COLO829 (cell line): ENCODE results near the gene NOXA1.
"Not testable (repeated sequence)": the region's sequence is repeated elsewhere in the genome, so short reads cannot be mapped to it uniquely, and the experiment has no call there.

Experiments
- DNase-seq: peaks from one replicate; pipeline ENCODE4 v3.0.0; 2012; ENCODE audit warnings: low spot score

The NOXA1 gene

GRCh38 chr9:137422604-137423513 is at the start of gene NOXA1, which contains the start of gene EXD3:
NOXA1 (plus strand) TSS chr9:137423393; CDS start chr9:137423530, 137 bp downstream.
EXD3 (minus strand) TSS chr9:137423162; CDS start chr9:137395357, 27,805 bp downstream.
- DNase-seq = peak; percentile 89

GRCh38 chr9:137373611-137373980 is 49.6 kb upstream of the NOXA1 start:
- DNase-seq = no peak

- no peak for DNase-seq
Observed at GRCh38 chr9:137374131-137374845, 48.9 kb upstream of the NOXA1 start.

- DNase-seq = no peak
Observed at GRCh38 chr9:137375321-137376058, 47.7 kb upstream of the NOXA1 start.

- no peak for DNase-seq
Observed at GRCh38 chr9:137376386-137376785, 46.8 kb upstream of the NOXA1 start.

- DNase-seq = not testable (repeated sequence)
Observed at GRCh38 chr9:137378688-137379410, 44.3 kb upstream of the NOXA1 start.

GRCh38 chr9:137379761-137380161 is 43.4 kb upstream of the NOXA1 start:
- no peak for DNase-seq

GRCh38 chr9:137380171-137380570 is 43.0 kb upstream of the NOXA1 start:
- no peak for DNase-seq

GRCh38 chr9:137380606-137381005 is 42.6 kb upstream of the NOXA1 start:
- DNase-seq = no peak

GRCh38 chr9:137381501-137382443 is 41.4 kb upstream of the NOXA1 start:
- DNase-seq = no peak

GRCh38 chr9:137382444-137383080 is 40.6 kb upstream of the NOXA1 start:
- no peak for DNase-seq

- DNase-seq = no peak
Observed at GRCh38 chr9:137383081-137383783, 40.0 kb upstream of the NOXA1 start.

GRCh38 chr9:137383784-137384756 is 39.1 kb upstream of the NOXA1 start:
- no peak for DNase-seq

- DNase-seq = peak; percentile 52
Observed at GRCh38 chr9:137385061-137385655, 38.0 kb upstream of the NOXA1 start.

- DNase-seq = not testable (repeated sequence)
Observed at GRCh38 chr9:137386507-137387113, 36.6 kb upstream of the NOXA1 start.

GRCh38 chr9:137387114-137387890 is 35.9 kb upstream of the NOXA1 start:
- no peak for DNase-seq
